Urothelium cell line (cell line): ENCODE results near the gene CRYBB1.

Experiments
- DNase-seq: peaks from one replicate; pipeline ENCODE4 v3.0.0; 2011; ENCODE audit warnings: low spot score, mixed read lengths
- FAIRE-seq: peaks from 2 replicates; lab custom pipeline; 2011; peaks lifted over from hg19 to GRCh38; lab: Jason Lieb, UNC

Gene CRYBB1

GRCh38 chr22:26581633-26582168 is 36.1 kb downstream of the CRYBB1 start:
- DNase-seq (no peak), FAIRE-seq (peak; percentile 61)

- FAIRE-seq: peak; percentile 90
- DNase-seq: no peak
Observed at GRCh38 chr22:26581026-26581425, 36.8 kb downstream of the CRYBB1 start.

GRCh38 chr22:26580240-26580962 is 37.4 kb downstream of the CRYBB1 start:
- FAIRE-seq (peak; percentile 62), DNase-seq (no peak)

GRCh38 chr22:26579331-26579886 is 38.4 kb downstream of the CRYBB1 start:
- FAIRE-seq (no peak), DNase-seq (no peak)

GRCh38 chr22:26577081-26577480 is 40.7 kb downstream of the CRYBB1 start:
- DNase-seq (no peak), FAIRE-seq (no peak)

GRCh38 chr22:26576026-26576680 is 41.7 kb downstream of the CRYBB1 start:
- DNase-seq (no peak), FAIRE-seq (peak; percentile 35)

- DNase-seq: no peak
- FAIRE-seq: peak; percentile 50
Observed at GRCh38 chr22:26574001-26574723, 43.7 kb downstream of the CRYBB1 start.

- FAIRE-seq: peak; percentile 5
- no peak for DNase-seq
Observed at GRCh38 chr22:26573026-26573662, 44.7 kb downstream of the CRYBB1 start.

- FAIRE-seq: peak; percentile 65
- no peak for DNase-seq
Observed at GRCh38 chr22:26570864-26571525, 46.8 kb downstream of the CRYBB1 start.

- FAIRE-seq (no peak), DNase-seq (peak; percentile 43)
Observed at GRCh38 chr22:26570115-26570514, 47.7 kb downstream of the CRYBB1 start.

- DNase-seq: no peak
- no peak for FAIRE-seq
Observed at GRCh38 chr22:26568207-26568706, 49.6 kb downstream of the CRYBB1 start.

- DNase-seq (no peak), FAIRE-seq (peak; percentile 17)
Observed at GRCh38 chr22:26567610-26568009, 50.2 kb downstream of the CRYBB1 start.

GRCh38 chr22:26566994-26567393 is 50.8 kb downstream of the CRYBB1 start:
- FAIRE-seq (no peak), DNase-seq (no peak)

GRCh38 chr22:26565889-26566288 is 51.9 kb downstream of the CRYBB1 start:
- DNase-seq (no peak), FAIRE-seq (no peak)

- DNase-seq (no peak), FAIRE-seq (peak; percentile 9)
Observed at GRCh38 chr22:26565181-26565580, 52.6 kb downstream of the CRYBB1 start.

- DNase-seq (no peak), FAIRE-seq (peak; percentile 40)
Observed at GRCh38 chr22:26564672-26565071, 53.2 kb downstream of the CRYBB1 start.

- peak; percentile 63 for FAIRE-seq
Observed at GRCh38 chr22:26564181-26564580, 53.6 kb downstream of the CRYBB1 start.

GRCh38 chr22:26563022-26563421 is 54.8 kb downstream of the CRYBB1 start:
- no peak for FAIRE-seq

More at GRCh38 chr22:26564181-26564580, 53.6 kb downstream of the CRYBB1 start:
- DNase-seq: no peak

GRCh38 chr22:26561756-26562417 is 55.9 kb downstream of the CRYBB1 start:
- FAIRE-seq: peak; percentile 96

More at GRCh38 chr22:26563022-26563421, 54.8 kb downstream of the CRYBB1 start:
- no peak for DNase-seq

More at GRCh38 chr22:26561756-26562417, 55.9 kb downstream of the CRYBB1 start:
- DNase-seq: no peak
